Measurements from ENCODE around the gene RIMS1.

The RIMS1 gene

GRCh38 chr6:72288592-72288991 is 402.2 kb downstream of the RIMS1 start:
- no peak overlapping the region for H3K4me3 ChIP-seq (replicated peaks; ENCODE audit: insufficient read depth, low read length)
- H3K27ac ChIP-seq (replicated peaks) = no peak overlapping the region

GRCh38 chr6:72290620-72291019 is 404.3 kb downstream of the RIMS1 start:
- no peak overlapping the region for H3K4me3 ChIP-seq (replicated peaks; ENCODE audit: insufficient read depth, low read length)
- no peak for TF ChIP-seq SPI1 (IDR thresholded peaks at IDR 0.05; ENCODE audit: borderline replicate concordance, low read depth)
- no peak for TF ChIP-seq GABPA (IDR thresholded peaks at IDR 0.05; ENCODE audit: low read depth)
- DNase-seq (ENCODE audit: low read depth in 1 of 2, low spot score in 1 of 2) = no peak
- H3K27ac ChIP-seq (replicated peaks) = no peak overlapping the region
- H3K27me3 ChIP-seq (ENCODE audit: insufficient read depth, poor library complexity, severe bottlenecking) = no peaks in the 10 kb centered on the region

More at GRCh38 chr6:72288592-72288991, 402.2 kb downstream of the RIMS1 start:
- TF ChIP-seq REST (IDR thresholded peaks at IDR 0.05; ENCODE audit: insufficient replicate concordance, low read depth) (no peak), CTCF (IDR thresholded peaks at IDR 0.05; ENCODE audit: insufficient read depth, low read length) (no peak), GABPA (IDR thresholded peaks at IDR 0.05; ENCODE audit: low read depth) (no peak), POLR2AphosphoS5 (IDR thresholded peaks at IDR 0.05; ENCODE audit: low read depth) (no peak), SPI1 (IDR thresholded peaks at IDR 0.05; ENCODE audit: borderline replicate concordance, low read depth) (no peak)
- no peak for DNase-seq (ENCODE audit: low read depth in 1 of 2, low spot score in 1 of 2)
- H3K27me3 ChIP-seq (ENCODE audit: insufficient read depth, poor library complexity, severe bottlenecking) = no peaks in the 10 kb centered on the region

GRCh38 chr6:72296375-72296774 is 410.0 kb downstream of the RIMS1 start:
- no peak for DNase-seq (ENCODE audit: low read depth in 1 of 2, low spot score in 1 of 2)
- TF ChIP-seq CTCF (IDR thresholded peaks at IDR 0.05; ENCODE audit: insufficient read depth, low read length) (no peak), POLR2AphosphoS5 (IDR thresholded peaks at IDR 0.05; ENCODE audit: low read depth) (no peak), REST (IDR thresholded peaks at IDR 0.05; ENCODE audit: insufficient replicate concordance, low read depth) (no peak), GABPA (IDR thresholded peaks at IDR 0.05; ENCODE audit: low read depth) (no peak), SPI1 (IDR thresholded peaks at IDR 0.05; ENCODE audit: borderline replicate concordance, low read depth) (no peak)
- Histone ChIP-seq H3K27ac (replicated peaks) (no peak overlapping the region), H3K4me3 (replicated peaks; ENCODE audit: insufficient read depth, low read length) (no peak overlapping the region), H3K27me3 (ENCODE audit: insufficient read depth, poor library complexity, severe bottlenecking) (peaks cover 3% of the 10 kb centered on the region)

GRCh38 chr6:72305971-72306370 is 419.6 kb downstream of the RIMS1 start:
- Histone ChIP-seq H3K27ac (replicated peaks) (no peak overlapping the region), H3K27me3 (ENCODE audit: insufficient read depth, poor library complexity, severe bottlenecking) (peaks cover 5% of the 10 kb centered on the region), H3K4me3 (replicated peaks; ENCODE audit: insufficient read depth, low read length) (no peak overlapping the region)
- TF ChIP-seq REST (IDR thresholded peaks at IDR 0.05; ENCODE audit: insufficient replicate concordance, low read depth) (no peak), GABPA (IDR thresholded peaks at IDR 0.05; ENCODE audit: low read depth) (no peak), CTCF (IDR thresholded peaks at IDR 0.05; ENCODE audit: insufficient read depth, low read length) (no peak), POLR2AphosphoS5 (IDR thresholded peaks at IDR 0.05; ENCODE audit: low read depth) (no peak), SPI1 (IDR thresholded peaks at IDR 0.05; ENCODE audit: borderline replicate concordance, low read depth) (no peak)
- no peak for DNase-seq (ENCODE audit: low read depth in 1 of 2, low spot score in 1 of 2)
